Measurements from ENCODE around the gene DET1.

Gene DET1

DNA sequence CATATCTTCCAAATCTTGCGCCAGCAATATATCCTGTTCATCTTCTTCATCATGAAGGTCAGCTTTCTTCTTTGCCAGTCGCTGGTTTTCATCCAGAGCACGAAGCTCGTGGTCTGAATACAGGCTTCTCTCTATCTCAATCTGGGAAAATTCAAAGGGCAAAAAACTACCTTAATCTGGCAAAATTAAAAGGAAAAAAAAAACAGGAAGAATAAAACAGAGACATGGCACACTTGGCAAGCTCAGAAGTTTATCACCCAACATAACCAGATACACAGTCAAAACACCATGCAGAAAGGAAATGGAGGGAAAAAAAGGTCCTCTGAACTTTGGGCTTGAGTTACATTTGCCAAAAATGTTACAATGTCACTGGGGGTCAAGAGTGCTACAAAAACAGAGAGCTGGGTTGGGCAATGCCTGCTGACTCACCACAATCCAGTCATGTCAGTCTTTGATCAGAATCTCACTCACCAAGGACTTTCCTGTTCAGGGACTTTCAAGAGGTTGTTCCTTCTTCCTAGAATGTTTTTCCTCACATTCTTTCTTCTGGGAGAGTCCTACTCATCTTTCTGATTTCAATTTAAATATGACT lies 80.8 kb downstream of the DET1 start:
- DNase-seq (ENCODE audit: low read depth) = peak; percentile 77

DNA sequence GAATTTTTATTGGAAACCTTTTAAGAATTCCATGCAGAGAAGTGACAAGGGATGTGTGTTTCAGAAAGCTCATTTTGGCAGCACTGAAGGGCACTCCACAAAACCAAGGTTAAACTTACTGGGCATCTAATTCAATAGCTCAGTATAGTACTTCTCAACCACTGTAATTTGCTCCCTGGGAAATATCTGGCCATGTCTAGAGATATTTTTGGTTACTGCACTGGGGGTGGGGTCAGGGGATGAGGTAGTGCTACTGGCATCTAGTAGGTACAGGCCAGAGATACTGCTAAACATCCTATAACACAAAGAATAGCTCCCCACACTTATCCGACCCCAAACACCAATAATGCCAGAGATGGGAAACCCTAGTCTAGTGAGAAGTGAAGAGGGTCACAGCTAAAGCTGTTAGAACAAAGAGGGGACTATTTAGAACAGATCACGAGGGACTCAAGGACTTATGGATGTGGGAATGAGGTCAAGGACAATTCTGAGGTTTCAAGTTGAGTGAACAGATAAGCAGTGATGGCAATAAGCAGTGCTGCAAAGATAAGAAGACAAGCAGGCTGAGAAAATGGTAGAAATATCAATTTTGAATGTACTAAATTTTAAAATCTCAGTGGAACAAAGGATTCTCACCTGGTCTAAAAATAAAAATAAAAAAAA lies 82.5 kb downstream of the DET1 start:
- no peak for DNase-seq (ENCODE audit: low read depth)

Measured in ELR (cell line).